Hematopoietic multipotent progenitor cell treated with erythropoietin and hydrocortisone succinate and interleukin-3 and kit ligand, for 15 days (in vitro differentiated cells): ENCODE data around the gene GSTM3.
A peak's percentile ranks its signal among the peaks of the same experiment; 100 is the strongest.
"Not testable (repeated sequence)": the region's sequence is repeated elsewhere in the genome, so short reads cannot be mapped to it uniquely, and the experiment has no call there.

Source experiments
- DNase-seq: peaks from one replicate; pipeline ENCODE4 v3.0.0-alpha.2; 2015; ENCODE audit warnings: low spot score

Gene GSTM3

DNA sequence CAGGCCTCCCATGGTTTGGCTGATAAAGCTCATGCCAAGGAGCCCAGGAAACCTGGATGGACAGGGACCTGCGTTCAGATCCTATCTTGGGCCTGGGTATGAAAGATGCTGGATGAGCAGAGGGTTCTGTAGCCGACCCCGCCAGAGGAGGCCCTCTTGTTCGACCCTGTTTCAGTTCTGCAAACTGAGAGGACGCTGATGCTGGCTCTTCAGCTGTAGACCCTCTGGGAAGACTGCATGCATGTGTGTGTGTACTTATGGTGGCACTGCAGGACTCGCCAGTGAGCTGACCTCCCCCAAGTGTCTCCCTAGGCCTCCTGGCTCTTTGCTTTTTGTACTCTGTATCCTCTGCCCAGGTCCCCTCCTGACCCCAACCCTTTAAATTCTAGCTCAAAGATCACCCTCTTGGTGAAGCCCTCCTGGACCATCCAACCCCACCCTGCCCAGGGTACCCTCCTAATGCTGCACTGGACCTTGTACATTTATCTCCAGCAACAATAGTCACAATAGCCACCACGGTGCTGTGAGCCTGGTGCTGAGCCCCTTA, 21.3 kb upstream of the GSTM3 start:
- no peak for DNase-seq

DNA sequence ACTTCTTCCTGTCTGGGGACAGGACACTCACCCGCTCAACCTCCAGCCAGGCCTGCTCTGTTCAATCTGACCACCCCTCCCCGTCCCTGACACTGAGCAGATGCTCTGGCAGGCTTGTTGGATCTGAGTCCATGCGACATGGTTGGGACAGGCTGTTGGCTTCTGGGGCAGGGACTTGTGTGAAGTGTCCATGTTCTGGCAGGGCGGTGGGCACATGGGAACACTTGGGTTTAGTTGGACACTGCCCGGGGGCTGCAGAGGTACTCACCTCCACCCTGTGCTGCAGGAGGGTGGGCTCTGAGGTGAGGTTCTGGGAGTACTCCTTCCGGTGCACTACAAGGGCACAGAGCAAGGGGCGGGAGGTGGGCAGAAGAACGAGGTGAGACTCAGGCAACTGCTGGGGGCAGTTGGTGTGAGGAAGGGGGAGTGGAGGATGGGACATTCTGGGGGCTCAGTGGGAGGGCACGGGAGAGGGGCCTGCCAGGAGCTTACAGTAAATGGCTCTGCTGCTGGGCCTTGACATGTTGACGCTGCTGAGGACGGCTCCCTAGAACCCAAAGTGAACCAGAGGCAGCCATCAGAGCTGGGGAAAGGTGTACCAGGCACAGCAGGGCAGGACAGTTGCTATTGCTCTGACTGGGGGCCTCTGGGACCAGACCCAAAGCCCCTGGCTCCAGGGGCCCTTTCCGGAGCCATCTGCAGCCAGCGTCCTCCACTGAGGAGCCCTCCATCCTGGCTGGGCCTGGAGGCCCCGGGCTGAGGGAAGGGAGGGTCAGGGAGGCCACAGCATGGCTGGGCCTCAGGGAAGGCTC, 20.6 kb upstream of the GSTM3 start:
- no peak for DNase-seq

DNA sequence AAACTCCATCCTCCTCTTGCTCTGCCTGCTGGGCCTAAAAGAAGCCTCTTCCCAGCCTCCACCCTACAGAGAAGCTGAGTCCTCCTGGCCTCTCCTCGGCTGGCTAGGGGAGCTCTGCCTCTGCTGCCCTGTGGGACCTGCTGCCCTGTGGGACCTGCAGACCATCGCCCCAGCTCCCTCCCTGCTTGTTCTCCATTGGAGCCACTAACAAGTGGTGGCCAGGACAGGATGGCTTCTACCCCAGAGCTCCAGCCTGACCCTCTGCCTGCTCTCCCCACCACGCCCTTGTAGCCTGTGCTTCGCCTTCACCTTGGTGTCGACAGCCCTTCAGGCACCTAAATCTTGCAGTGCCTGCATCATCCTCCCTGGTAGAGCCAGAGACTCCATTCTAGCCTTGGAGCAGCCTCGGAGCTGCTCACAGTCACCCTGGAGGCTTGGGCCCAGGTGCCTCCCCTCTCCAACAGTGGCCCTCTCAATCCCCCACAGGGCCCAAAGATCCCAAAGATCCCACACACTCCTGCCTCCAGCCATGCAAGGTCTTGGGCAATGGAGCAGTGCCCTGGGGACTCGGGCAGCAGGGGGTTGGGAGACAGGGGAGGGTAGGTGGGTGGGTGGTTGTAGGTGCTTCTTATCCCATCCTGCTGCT, 19.9 kb upstream of the GSTM3 start:
- no peak for DNase-seq

DNA sequence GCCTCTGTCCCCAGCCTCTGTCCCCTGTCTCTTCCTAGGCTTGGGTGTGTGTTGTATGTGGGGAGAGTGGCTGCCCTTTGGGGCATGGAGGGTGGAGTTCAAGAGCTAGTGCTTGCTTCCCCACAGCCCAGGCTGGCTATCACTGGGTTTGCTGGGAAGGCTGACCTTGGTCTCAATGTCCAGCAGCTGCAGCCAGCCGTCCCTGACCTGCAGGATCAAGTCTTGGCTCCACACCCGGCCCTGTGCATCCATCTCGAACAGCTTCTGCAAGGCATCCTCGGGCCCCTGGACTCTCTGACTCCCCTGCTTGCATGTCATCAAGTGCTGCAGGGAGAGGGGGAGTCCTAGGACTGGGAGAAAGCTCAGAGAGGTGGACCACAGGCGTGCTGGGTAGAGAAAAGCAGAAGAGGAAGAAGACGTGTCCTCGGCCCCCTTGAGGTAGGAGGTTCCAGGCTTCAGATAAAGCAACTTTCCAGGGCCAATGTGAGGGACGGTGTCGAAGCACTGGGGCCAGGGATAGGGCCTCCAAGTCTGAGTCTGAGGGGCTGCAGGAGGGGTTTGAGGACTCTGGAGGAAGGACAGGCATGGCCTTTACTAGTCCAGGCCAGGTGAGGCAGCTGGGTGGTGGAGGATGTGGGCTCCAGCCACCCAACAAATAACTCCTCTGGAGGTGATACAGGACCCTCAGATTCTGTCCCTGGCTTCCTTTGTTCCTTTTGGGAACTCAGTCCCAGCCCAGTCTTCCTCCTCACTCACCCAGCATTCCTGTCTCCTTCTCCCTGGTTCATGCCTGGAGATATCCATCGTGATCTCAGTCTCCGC, 18.9 kb upstream of the GSTM3 start:
- no peak for DNase-seq

DNA sequence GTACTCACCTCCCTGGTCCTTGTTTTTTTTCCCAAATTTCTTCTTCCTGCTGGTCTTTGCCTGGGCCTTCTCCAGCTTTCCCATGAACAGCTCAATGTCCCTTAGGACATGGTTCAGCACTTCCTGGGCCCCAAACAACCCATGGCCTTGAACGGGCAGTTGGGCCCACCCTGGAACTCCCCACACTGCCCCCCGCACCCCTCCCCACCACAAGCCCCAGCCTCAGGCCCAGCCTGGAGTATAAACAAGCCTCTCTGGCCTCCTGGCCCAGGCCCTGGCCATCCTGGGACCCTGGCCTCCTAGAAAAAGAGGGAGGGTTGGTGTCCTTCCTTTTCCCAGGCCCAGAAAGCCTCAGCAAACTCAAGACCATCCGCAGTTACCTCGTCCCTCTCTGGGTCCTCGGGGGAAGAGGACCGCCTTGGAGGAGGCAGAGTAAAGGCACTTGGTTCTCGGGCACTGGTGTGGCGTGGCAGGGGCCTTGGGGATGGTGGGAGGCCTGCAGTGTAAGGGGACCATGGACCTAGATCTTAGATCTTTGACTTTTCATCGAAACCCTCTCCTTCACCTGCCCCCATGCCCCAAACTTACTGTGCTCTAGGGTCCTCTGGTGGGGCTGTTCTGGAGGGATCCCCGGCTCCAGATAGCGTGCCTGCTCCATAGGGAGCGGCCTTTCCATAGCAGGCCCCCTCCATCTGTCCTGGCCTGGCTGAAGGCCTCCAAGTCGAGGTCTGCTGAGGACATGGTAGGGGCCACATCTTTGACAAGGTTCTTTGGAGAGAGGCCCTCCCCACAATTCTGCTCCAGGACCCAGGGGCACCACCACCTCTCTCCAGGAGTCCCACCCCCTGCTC, 17.3 kb upstream of the GSTM3 start:
- no peak for DNase-seq

DNA sequence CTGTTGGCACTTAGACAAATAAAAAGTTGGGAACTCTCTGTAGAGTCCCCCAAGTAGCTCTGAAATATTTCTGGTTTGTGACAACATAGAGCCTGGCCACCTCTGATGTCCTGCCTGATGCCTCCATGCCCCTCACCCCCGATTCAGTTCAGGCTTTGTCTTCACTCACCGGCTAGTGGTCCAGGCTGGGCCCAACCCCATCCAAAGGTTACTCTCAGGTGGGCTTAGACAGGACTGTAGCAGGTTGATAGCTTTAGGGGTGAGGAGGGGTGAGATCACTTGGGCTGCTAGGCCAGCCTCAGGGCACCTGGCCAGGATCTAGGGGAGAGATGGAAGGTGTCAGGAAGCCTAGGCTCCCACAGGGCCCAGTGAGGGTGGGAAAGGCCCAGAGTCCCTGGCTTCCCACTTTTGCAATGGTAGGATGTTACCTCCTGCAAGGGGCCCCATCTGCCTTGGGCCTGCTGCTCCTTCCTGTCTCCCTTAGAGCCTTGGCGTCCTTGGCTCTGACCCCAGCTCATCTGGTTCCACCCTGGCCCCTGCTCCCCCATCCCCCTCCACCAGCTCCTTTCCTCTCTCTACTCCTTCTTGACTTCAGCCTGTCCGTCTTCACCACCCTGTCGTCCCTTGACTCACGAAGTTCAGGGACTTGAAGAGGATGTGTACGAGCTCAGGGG, 16.1 kb upstream of the GSTM3 start:
- DNase-seq: no peak

DNA sequence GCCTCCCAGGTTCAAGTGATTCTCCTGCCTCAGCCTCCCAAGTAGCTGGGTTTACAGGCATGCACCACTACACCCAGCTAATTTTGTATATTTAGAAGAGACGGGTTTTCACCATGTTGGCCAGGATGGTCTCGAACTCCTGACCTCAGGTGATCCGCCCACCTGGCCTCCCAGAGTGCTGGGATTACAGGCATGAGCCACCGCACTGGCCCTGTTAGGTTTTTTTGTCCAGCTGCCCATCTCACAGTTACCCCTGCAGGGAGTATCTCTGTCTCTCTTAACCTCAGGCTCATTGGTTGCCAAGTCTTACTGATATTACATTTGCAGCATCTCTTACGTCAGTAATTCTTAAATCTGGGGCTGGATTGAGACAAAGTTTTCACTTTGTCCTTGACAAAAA, 15.5 kb upstream of the GSTM3 start:
- DNase-seq: not testable (repeated sequence)

DNA sequence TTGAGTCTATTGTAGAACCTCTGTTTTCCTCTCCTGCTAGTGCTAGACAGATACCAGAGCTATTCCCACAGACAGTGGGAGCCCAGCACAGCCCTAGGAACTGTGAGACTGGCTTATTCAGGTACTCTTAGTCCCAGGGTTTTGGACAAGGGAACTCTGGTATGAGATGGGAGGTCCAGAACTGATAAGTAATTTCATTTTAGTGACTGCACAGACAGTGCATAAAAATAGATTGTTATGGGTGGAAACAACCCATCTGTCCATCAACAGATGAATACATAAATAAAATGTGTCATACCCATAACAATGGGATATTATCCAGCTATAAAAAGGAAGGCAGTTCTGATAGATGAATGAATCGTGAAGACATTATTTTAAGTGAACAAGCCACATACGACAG, 13.9 kb upstream of the GSTM3 start:
- DNase-seq: no peak

DNA sequence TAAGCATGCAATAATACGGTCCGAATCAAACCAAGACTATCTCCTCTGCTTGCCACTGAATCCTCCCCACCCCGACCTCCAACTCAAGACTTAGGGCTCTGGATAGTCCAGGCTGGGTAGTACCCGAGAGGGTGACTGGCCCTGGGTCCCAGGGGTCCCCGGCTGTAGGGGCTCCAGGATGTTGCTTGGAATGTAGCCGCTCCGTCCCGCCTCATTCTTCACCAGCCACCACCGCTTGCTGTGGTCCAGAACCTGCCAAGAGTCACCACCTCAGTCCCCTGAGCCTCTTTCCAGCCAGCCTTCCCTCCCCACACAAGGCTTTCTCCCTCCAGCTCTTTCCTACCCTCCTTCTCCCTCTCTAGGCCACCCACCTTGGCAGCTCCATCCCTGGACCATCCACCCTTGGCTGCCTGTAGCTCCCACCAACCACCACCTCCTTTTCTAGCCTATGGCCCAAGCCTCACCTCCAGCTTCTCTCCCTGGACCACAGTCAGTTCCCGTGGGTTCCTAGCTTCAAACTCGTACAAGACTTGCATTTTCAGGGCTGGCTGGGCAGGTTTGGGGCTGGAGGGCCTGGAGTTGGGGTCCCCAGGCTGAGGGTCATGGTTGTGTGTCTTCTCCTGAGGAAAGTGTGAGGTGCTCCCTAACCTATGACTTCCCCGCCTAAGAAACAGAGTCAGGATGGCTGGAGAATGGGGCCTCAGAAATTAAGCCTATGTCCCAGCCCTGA, 10.9 kb upstream of the GSTM3 start:
- DNase-seq: no peak

DNA sequence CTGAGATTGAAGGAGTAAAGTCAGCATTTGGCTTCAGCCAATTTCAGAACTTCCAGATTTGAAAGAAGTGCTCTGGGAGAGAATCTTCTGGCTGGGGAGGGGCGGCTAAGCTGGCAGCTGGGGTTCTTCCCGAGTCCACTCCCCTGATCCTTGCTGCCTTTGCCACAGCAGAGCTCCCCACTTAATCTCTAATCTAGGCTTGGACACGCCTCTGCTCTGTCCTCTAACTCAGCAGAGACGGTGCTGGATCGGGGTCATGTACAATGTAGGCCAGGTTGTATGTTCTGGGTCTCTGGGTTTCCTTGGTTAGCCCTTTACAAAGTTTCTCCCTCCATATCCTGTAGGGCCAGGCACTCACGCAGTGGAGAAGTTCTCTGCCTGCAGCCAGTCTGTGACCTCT, 10.1 kb upstream of the GSTM3 start:
- DNase-seq: no peak

DNA sequence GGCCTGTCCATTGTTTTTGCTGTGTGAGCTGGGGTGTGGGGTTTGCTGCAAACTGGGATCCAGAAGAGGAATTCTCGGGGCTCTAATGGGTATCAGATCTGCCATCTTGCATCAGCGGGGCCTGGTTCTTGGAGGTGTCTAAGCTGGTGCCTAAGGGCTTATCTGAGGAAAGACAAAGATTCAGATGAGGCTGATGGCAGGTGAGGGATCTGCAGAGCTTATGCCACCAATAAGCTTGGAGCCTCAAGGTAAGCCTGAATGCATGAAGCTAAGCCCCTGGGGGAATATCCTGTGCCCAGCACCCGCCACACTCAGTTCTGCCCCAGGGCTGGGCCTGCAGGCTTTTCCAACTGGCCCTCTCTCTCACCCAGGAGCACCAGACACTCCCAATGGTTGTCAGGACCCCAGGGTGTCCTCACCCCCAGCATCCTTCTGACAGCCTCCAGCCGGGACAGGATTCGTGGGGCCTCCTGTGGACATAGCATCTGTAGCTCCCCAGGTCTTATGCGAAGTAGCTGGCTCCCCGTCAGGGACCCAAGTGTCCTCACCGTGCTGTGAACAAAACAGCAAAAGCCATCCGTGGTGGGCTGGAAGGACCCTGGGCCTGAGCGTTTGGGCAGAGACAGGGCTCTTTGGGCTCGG, 9.5 kb upstream of the GSTM3 start:
- no peak for DNase-seq

DNA sequence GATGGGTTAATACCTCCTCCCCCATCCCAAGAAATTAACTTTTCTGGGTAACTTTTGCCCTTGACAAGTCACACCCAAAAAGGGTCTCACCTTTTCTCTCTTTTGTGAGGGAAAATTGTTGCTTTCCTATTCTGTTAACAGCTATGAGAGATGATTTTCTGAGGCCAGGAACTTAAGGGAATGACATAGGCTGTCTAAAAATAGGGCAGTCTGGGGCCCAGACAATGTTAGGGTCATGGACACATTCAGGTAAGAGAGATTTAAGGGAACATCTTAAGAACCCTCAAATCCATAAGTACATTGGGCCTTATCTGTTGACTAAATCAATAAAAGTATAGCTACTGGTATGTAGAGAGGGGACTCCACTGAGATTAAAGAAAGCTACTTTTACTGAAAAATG, 8.4 kb upstream of the GSTM3 start:
- no peak for DNase-seq

DNA sequence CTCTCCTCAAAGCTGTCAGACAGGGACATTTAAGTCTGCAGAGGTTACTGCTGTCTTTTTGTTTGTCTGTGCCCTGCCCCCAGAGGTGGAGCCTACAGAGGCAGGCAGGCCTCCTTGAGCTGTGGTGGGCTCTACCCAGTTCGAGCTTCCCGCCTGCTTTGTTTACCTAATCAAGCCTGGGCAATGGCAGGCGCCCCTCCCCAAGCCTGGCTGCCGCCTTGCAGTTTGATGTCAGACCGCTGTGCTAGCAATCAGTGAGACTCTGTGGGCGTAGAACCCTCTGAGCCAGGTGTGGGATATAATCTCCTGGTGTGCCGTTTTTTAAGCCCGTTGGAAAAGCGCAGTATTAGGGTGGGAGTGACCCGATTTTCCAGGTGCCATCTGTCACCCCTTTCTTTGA, 7.5 kb upstream of the GSTM3 start:
- not testable (repeated sequence) for DNase-seq

DNA sequence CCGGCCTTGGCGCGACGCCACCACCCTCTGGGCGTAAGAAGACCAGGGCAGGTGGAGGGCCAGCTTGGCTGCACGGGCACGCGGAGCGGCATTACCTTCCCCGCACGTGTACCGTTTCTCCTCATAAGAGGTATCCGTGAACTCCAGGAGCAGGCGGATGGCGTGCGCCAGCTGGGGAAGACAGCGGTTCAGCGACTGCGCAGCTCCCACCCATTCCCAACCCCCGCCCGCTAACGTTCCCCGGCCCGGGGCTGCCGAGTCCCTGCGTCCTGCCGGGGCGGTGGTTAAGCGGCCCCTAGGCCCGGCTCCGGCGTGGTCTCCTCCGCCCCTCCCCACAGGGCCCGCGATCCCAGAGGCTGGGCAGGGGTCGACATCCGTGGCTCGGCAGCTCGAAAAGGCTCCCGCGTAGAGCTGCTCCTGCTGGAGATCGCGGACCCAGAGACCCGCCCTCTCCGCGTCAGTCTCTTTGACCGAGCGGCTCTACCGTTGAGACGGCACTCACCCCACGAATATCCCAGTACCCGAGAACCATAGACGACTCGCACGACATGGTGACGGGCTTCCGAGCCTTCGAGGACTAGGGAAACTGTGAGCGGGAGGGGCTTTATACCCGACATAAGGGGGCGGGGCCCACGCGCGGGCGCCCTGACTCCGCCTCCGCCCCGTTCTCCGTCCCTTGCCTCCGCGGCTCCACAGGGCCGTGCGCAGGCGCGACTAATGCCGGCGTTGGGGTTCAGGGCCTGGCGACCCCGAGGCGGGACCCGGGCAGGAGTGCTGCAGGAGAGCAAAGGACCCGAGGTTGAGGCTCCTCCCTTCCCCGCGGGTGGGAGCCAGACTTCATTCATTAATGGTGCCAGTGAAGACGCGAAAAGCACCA, 862 bp downstream of the GSTM3 start:
- DNase-seq: peak; percentile 64

DNA sequence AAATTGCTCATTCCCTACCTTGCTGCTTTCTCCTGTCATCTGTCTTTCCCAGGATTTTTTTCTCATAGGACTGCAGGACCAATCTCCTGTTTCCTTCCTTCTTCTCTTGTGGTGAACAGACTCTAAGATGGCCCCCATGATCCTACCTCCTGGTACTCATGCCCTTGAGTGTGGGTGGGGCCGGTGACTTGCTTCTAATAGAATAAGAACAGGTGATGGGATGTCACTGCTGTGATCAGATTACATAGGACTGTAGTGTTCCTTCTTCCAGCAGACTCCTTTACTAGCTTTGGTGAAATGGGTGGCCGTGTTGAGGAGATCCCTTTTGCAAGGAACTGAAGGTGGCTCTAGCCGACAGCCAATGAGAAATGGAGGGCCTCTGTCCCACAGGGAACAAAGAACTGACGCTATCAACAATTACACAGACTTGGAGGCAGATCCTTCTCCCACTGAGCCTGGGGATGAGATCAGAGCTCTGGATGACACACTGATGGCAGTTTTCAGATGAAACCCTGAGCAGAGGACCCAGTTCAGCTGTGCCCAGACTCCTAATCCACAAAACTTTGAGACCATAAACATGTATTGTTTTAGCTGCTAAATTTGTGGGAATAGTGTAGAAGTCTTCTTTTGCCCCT, 7.5 kb downstream of the GSTM3 start:
- no peak for DNase-seq

DNA sequence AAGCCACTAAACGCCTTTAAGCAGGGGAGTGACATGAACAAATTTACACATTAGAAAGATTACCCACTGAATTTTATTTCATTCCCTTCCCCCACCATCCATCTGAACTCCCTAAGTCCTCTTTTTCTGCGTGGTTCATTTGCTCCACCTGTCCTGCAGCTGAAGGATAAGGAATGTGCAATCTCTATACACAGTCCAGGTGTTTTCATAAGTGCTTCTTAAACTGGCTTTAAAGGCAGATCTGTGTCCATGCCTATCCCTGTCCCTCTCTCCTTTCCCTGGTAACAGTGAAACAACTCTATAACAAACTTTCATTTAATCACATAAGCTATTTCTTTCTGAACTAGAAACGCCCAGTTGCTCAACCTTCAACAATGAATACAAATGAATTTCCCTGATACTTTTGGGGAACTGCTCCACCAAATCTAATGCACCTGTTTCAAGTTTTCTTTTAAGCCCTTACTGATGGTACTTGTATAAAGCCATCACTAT, 8.4 kb downstream of the GSTM3 start:
- no peak for DNase-seq

DNA sequence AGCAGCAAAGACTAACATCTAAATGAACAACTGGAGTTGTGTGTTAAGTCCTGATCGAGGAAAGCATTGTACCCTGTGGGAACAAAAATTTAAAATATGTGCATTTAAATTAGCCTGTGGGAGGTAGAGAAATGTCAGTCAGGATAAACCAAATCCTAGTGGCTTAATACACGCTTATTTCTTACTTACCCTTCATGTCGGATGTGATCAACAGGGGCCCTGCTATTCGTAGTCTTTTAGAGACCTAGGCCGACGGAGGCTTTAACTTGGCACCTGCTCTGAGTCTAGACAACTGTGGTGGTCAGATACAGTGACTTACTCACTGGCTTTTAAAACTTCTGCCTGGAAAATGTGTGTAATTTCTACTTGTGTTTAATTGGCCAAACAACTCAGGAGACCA, 10.2 kb downstream of the GSTM3 start:
- DNase-seq: no peak

DNA sequence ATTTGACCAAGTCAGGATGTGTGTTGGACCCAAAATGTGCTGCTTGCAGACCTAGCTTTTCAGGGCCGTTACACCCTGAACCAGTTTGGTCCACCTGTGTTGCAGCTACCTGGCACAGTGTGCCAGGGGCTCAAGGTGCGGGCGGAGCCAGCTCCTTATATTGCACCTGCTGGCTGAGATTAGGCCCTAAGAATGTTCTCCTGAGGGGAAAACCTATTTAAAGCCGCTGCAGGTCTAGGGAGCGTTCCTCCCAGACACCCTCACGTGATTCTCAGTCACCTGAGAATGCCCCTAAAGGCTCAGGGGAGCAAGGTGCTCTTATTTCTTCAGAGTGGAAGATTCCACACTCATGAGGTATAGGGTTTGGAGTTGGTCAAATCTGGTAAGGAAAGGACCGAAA, 12.0 kb downstream of the GSTM3 start:
- no peak for DNase-seq
